KMS-11 (cell line): ENCODE results near the gene NYNRIN.

Experiments
- H2AFZ ChIP-seq: fragments of 200-600 bp; sonication (generic); 2 replicates; pipeline ENCODE4 v1.6.1; 2016; ENCODE audit warnings: antibody characterized with exemption, mixed run types, low read depth
- H3K27ac ChIP-seq: fragments of 200-600 bp; sonication (generic); 2 replicates; pipeline ENCODE4 v1.6.1; 2016; ENCODE audit warnings: mild to moderate bottlenecking, mixed run types
- H3K27me3 ChIP-seq: fragments of 200-600 bp; sonication (generic); 2 replicates; pipeline ENCODE4 v1.6.1; 2017; ENCODE audit warnings: mild to moderate bottlenecking, low read depth, mixed run types, moderate library complexity; ENCODE audit not compliant: insufficient read depth
- H3K36me3 ChIP-seq: fragments of 200-600 bp; sonication (generic); 2 replicates; pipeline ENCODE4 v1.6.1; 2017; ENCODE audit warnings: mild to moderate bottlenecking, mixed run types; ENCODE audit not compliant: insufficient read depth
- H3K4me1 ChIP-seq: fragments of 200-600 bp; sonication (generic); 2 replicates; pipeline ENCODE4 v1.6.1; 2016; ENCODE audit warnings: mild to moderate bottlenecking, low read depth, mixed run types; ENCODE audit not compliant: poor library complexity, severe bottlenecking
- H3K4me2 ChIP-seq: fragments of 200-600 bp; sonication (generic); 2 replicates; pipeline ENCODE4 v1.7.0; 2016; ENCODE audit warnings: mild to moderate bottlenecking, mixed run types
- H3K4me3 ChIP-seq: fragments of 200-600 bp; sonication (generic); IDR thresholded peaks from 2 replicates; pipeline ENCODE4 v1.6.1; 2017; ENCODE audit warnings: low read depth, low read length, mixed read lengths; ENCODE audit not compliant: insufficient read depth
- H3K79me2 ChIP-seq: fragments of 200-600 bp; sonication (generic); 2 replicates; pipeline ENCODE4 v1.6.1; 2016; ENCODE audit warnings: low read depth, mixed run types; ENCODE audit not compliant: insufficient read depth
- H3K9ac ChIP-seq: fragments of 200-600 bp; sonication (generic); 2 replicates; pipeline ENCODE4 v1.6.1; 2016; ENCODE audit warnings: mild to moderate bottlenecking, mixed run types
- H4K20me1 ChIP-seq: fragments of 200-600 bp; sonication (generic); 2 replicates; pipeline ENCODE4 v1.6.1; 2016; ENCODE audit warnings: mild to moderate bottlenecking, mixed run types; ENCODE audit not compliant: insufficient read depth
- TF ChIP-seq, protein P1 (sequence below): fragments of 200-600 bp; sonication (generic); conservative IDR thresholded peaks from 2 replicates; pipeline ENCODE4 v1.6.1; 2017; ENCODE audit warnings: low read depth, mild to moderate bottlenecking, antibody characterized with exemption, low read length, moderate library complexity, mixed read lengths

NYNRIN gene

DNA sequence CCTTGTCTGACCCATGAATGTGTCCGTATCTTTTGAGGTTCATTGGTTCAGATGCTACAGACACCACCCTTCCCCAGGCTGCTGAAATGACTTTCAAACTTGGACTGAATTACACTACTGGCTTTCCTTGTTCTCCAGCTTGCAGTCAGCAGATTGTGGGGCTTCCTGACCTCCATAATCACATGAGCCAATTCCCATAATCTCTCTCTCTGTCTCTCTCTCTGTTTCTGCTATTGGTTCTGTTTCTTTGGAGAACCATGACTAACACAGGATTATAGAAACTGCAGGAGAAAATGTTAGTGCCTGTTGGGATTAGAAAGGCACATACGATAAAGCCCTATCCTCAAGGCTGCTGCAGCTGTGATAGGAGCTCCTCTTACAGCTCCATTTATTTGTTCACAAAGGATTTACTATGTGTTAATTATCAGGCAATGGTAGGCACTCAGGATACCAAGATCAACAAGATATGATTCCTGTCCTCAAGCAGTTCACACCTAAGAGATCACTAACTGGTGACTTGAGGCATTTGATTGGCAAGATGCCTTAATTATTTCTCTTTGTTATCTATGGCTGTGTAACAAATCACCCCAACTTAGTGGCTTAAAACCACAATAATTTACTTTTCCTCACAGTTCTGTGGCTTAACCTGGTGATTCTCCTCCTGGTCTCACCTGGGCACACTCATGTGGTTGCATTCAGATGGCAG lies 10.2 kb upstream of the NYNRIN start:
- Histone ChIP-seq H3K4me3 (no peak overlapping the region), H3K4me2 (no peak overlapping the region), H3K79me2 (no peaks in the 10 kb centered on the region), H3K9ac (no peak overlapping the region), H3K36me3 (no peaks in the 10 kb centered on the region), H3K27ac (no peak overlapping the region), H3K4me1 (no peaks in the 10 kb centered on the region), H3K27me3 (no peaks in the 10 kb centered on the region), H4K20me1 (no peaks in the 10 kb centered on the region), H2AFZ (no peak overlapping the region)
- TF ChIP-seq, protein P1, sequence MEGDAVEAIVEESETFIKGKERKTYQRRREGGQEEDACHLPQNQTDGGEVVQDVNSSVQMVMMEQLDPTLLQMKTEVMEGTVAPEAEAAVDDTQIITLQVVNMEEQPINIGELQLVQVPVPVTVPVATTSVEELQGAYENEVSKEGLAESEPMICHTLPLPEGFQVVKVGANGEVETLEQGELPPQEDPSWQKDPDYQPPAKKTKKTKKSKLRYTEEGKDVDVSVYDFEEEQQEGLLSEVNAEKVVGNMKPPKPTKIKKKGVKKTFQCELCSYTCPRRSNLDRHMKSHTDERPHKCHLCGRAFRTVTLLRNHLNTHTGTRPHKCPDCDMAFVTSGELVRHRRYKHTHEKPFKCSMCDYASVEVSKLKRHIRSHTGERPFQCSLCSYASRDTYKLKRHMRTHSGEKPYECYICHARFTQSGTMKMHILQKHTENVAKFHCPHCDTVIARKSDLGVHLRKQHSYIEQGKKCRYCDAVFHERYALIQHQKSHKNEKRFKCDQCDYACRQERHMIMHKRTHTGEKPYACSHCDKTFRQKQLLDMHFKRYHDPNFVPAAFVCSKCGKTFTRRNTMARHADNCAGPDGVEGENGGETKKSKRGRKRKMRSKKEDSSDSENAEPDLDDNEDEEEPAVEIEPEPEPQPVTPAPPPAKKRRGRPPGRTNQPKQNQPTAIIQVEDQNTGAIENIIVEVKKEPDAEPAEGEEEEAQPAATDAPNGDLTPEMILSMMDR, result no peak

DNA sequence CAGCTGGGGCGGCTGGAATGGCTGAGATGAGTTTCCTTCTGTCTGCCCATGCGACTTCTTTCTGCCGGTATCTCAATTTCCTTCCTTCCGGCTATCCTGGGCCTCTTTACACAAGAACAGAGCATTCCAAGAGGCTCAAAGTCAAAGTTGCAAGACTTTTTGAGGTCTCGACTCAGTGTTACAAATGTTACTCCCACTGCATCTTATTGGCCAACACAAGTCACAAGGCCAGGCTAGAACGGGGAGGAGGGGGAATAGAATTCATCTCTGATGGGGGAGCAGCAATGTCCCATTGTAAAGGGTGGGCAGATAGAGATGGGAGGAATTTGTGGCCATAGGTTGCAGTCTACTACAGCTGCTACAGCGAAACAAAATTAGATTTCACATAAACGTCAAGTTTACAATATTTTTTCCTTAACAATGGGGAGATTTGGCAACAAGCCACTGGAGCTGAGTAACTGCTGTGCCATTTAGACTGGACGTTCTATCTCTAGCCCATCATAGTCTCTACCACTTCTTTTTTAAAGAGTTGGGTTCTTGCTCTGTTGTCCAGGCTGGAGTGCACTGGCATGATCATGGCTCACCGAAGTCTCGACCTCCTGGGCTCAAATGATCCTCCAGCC lies 9.5 kb upstream of the NYNRIN start:
- Histone ChIP-seq H3K36me3 (no peaks in the 10 kb centered on the region), H4K20me1 (no peaks in the 10 kb centered on the region), H3K4me1 (no peaks in the 10 kb centered on the region), H3K4me3 (no peak overlapping the region), H3K4me2 (no peak overlapping the region), H3K27ac (no peak overlapping the region), H2AFZ (no peak overlapping the region), H3K79me2 (no peaks in the 10 kb centered on the region), H3K27me3 (no peaks in the 10 kb centered on the region), H3K9ac (no peak overlapping the region)
- TF ChIP-seq, protein P1, result no peak

DNA sequence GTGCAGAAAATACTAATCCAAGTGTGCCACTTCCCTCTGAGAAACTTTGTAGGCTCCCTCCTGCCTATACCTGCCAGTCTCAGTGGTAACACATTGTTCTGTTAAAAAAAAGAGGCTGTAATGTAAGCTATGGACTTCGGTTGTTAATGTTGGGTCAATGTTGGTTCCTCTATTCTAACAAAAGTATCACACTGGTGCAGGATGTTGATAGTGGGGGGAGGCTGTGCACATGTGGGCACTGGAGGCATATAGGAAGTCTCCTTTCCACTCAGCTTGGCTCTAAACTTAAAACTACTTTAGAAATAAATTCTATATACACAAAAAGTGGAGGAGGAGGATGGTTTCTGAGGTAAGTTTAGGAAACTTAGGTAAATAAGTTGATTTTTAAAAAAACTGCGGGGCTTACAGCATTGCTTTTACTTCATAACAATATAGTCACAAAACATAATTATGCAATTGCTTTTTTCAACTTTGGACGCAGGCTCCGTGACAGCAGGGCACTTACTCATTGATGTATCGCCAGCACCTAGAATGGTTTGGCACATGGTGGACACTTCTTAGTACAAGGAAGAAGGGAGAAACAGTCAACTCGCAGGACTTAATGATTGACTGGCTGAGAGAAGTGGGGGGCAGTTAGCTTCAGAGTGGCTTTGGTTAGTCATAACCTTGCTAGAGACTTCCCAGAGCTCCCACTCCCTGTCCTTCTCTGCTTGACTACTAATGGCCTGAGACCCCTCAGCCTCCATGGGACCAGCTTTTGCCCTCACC lies 7.9 kb upstream of the NYNRIN start:
- TF ChIP-seq, protein P1, result no peak
- Histone ChIP-seq H3K27me3 (no peaks in the 10 kb centered on the region), H3K36me3 (no peaks in the 10 kb centered on the region), H3K27ac (no peak overlapping the region), H3K4me2 (no peak overlapping the region), H3K4me1 (no peaks in the 10 kb centered on the region), H3K4me3 (no peak overlapping the region), H4K20me1 (no peaks in the 10 kb centered on the region), H2AFZ (no peak overlapping the region), H3K79me2 (no peaks in the 10 kb centered on the region), H3K9ac (no peak overlapping the region)

DNA sequence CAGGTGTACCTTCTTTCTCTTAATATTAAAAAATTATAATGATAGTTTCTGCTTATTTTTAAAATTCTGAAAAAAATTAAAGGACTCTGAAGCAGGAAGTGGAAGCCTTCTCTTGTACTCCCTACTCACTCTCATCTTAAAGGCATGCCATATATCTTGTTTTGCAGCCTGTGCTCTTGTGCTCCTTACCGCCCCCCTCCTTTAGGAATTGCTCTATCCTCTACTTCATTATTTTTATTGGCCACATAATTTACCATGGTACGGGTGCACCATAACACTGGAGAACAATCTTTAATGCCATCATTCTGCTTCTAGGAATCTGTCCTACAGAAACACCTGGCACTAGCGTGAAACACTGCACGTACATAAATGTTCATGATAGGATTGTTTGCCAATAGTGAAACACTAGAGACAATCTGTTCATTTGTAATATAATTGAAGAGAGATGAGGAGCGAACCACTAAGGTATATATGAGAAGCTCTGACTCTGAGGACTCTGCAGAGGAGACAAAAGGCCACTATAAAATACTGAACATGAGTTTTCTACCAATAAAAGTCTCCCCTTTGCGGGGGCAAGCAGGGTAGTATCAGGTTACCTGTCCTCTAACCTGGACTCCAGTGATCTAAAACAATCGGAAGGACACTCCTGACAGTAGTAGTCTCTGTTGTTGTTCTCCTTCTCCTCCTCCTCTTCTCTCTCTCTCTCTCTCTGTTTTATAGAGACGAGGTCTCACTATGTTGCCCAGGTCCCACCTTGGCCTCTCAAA lies 6.3 kb upstream of the NYNRIN start:
- TF ChIP-seq, protein P1, result no peak
- H3K4me1 ChIP-seq, result no peaks in the 10 kb centered on the region
- H3K4me2 ChIP-seq, result no peak overlapping the region
- H3K4me3 ChIP-seq, result no peak overlapping the region
- H3K27me3 ChIP-seq, result no peaks in the 10 kb centered on the region
- no peaks in the 10 kb centered on the region for H4K20me1 ChIP-seq
- no peak overlapping the region for H3K27ac ChIP-seq
- H3K79me2 ChIP-seq, result no peaks in the 10 kb centered on the region
- H2AFZ ChIP-seq, result no peak overlapping the region
- H3K36me3 ChIP-seq, result no peaks in the 10 kb centered on the region
- no peak overlapping the region for H3K9ac ChIP-seq
